HG03108 (cell line): ENCODE results near the gene GET3.
"Not testable (repeated sequence)": the region's sequence is repeated elsewhere in the genome, so short reads cannot be mapped to it uniquely, and the experiment has no call there.

Source experiments
- ATAC-seq: cut with Tn5 transposase; IDR thresholded peaks from one replicate; pipeline ENCODE4 v1.9.1; 2021; ENCODE audit warnings: moderate library complexity; ENCODE audit not compliant: unreplicated experiment

GET3 gene

DNA sequence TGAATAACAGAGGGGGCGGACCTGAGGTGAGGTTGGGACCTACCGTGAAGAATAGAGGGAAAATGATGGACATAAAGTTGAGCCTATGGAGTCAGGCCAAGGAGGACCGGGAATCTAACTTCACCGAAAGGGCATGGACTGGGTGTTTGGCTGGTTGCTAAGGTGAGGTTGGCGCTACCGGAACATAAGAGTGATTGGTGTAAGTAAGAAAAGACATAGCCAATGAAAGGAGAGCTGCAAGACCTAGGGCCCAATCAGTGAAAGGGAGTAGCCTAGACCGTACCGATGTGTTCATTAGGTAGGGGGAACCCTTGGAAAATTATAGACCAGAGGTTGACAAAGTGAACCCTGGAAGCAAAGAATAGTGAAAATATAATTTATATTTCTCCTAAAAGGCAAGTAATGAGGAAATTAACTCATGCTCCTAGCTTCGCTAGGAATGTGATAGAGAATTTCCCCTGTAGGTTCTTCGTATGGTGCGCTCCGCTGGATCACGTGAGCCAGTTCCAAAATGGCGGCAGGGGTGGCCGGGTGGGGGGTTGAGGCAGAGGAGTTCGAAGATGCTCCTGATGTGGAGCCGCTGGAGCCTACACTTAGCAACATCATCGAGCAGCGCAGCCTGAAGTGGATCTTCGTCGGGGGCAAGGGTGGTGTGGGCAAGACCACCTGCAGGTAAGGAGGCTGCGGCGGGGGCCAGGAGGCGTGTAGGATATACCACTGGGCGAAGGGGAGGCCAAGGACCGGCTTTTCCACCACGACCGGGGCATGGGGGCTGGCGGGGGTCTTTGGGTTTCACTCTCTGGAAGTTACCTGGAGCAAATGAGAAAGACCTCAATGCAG lies at the start of gene GET3:
Gene GET3 (plus strand): TSS at position 503 of the 840 bp plus-strand sequence. CDS start 9 bp downstream, at position 512.
- ATAC-seq = peak; percentile 71

DNA sequence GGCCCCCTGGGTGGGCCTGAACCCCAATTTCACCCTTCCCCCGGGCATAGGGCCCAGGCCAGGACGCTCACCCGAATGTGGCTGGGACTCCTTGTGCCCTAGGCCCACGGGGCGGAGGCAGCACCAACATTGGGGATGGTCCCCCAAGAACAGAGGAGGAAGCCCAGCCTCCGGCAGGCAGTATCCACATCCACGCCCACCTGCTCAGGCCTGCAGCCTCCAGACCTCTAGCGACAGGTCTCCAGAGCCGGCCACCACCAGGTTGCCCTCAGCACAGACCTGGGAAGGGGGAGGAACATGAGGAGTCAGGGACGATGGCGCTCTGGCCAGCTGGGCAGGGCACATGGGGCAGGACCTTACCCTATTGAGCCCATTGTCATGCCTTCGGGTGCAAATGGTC lies 48.3 kb upstream of the GET3 start:
- ATAC-seq = no peak

DNA sequence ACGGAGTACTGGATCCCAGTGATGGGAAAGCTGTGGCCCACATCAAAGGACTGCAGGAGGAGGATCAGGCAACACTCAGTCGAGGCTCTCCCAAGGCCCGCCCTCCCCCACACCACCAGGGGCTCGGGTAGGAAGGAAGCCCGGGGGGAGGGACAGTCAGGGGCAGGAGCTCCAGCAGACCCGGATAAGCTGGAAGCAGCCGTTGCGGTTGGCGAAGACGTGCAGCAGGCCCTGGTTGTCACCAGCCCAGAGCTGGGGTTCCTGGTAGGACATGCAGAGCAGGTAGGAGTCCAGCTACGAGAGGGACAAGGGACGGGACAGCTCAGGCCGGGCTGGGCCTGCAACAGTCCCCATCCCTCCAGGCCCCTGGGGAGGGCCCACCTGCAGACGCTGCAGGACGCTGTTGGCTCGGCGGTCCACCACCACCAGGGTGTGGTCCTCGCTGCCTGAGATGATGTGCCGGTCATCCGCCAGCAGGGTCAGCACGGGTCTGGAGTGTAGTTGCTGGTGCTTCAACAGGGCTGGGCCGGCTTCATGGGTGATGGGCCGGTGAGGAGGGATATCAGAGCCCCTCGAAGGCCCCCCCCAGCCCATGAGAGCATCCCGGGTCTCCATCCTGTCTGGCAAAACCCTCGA lies 47.6 kb upstream of the GET3 start:
- no peak for ATAC-seq

DNA sequence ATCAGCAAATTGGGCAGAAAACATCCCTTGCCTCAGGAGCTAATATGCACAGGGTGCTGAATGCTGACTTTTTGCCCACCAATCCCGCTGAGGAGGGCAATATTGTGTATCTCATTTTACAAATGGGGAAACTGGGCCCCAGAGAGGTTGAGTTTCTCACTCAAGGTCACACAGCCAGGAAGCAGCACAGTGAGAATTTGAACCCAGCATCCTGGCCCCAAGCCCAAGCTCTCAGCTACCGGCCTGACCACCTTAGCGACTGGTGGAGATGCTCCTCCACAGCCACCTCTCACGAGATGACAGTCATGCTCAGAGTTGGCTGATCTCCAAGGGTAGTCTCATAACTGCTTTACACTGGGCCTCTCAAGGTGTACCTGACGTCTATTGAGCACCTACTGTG lies 44.3 kb upstream of the GET3 start:
- no peak for ATAC-seq

DNA sequence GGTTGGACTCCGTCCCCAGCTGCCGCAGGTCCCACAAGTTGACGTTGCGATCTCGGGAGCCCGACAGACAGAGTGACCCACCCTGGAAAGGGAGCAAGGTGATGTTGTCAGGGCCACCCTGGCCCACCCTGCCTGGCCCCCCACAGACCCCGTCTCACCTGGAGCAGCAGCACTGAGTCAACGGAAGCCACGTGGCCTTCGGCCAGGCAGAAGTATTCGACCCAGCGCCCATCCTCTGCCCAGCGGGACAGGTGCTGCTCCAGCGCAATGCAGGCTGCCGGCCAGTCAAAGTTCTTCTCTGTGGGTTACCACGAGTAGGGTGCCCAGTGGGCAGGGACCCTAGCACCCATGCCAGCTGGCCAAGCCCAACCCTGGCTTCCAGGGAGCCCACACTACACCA lies 42.7 kb upstream of the GET3 start:
- ATAC-seq = no peak

- no peak for ATAC-seq
Measured at GRCh38 chr19:12695096-12695495, 42.2 kb upstream of the GET3 start.

DNA sequence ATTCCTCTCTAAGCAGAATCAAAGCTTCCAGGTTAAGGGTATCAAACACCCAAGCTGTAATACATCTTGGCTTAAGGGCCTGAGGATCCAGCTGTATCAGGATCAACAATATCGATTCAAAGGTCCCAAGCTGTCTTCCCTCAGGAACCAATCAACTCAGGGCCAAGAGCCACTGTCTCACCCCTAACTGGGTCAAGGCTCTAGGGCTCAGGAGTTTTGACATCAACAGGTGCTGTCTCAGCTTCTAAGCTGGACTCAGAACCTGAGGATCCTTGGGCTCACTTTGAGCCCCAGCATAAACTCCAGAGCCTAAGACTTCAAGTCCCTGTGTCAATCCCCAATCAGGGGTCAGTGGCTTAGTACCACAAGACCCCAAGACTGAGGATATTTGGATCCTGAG lies 41.8 kb upstream of the GET3 start:
- no peak for ATAC-seq

- ATAC-seq = peak; percentile 2
Measured at GRCh38 chr19:12695997-12696365, 41.3 kb upstream of the GET3 start.

DNA sequence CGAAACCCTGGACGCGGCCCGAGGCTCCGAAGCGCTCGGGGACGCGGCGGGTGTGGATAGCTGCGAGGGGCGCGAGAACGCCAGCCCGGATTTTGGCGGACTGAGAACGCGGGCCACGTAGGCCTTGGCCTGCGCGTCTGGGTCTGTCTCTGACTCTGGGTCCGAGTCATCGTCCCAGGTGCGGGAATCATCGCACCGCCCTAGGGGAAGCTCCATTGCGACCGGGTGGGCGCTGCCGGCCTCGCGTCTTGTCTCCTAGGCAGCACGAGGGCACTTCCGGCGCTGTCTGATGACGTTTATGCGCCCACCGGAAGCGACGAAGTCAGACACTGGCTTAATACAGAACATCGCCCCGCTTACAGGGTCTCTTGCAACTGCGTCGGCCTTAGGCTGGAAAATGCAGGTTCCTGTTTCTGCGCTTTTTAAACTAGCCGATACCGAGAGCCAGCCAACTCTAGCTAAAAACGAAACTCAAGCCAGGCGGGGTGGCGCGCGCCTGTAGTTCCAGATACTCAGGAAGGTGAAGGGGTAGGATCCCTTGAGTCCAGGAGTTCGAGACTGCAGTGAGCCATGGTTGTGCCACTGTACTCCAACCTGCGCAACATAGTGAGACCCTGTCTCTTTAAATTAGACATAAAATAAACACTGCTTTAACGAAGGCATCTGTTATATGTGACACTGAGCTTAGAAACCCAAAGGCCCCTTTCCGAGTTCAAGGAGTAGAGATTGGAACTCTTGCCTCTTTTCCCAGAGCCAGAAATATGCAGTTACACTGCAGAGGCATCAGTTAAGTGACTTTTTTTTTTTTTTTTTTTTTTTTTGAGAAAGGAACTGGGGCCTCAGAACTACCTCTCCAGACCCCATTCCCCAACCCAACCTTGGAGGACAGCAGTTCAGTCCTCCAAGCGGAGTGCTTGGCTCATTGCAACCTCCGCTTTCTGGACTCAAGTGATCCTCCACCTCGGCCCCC lies 40.6 kb upstream of the GET3 start, which contains the start of gene FBXW9:
Gene FBXW9 (minus strand): TSS at position 266 of the 970 bp plus-strand sequence. CDS start 50 bp downstream, at position 216.
- peak; percentile 65 for ATAC-seq

DNA sequence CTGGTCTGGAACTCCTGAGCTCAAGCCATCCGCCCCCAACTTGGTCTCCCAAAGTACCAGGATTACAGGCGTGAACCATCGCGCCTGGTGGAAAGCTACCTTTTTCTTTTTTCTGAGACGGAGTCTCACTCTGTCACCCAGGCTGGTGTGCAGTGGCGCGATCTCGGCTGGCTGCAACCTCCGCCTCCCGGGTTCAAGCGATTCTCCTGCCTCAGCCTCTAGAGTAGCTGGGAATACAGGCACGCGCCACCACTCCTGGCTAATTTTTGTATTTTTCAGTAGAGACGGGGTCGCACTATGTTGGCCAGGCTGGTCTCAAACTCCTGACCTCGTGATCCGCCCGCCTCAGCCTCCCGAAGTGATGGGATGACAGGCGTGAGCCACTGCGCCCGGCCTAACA lies 39.9 kb upstream of the GET3 start:
- ATAC-seq = not testable (repeated sequence)

DNA sequence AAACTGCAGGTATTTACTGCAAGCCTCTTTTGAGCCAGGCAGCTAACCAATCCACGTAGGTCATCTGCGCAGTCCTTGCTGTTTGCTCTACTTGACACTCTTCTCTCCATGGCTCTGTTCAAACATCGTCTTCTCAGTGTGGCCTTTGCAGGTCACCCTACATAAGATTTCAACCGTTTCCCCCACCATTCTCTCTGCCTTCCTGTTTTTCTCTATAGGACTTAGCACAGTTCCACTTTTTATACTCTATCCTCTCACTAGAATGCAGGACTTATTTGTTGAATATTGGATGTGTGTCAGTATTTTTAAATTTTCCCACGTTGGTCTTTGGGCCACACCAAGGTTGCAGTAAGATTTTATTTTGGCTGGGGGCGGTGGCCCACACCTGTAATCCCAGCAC lies 39.2 kb upstream of the GET3 start:
- no peak for ATAC-seq

DNA sequence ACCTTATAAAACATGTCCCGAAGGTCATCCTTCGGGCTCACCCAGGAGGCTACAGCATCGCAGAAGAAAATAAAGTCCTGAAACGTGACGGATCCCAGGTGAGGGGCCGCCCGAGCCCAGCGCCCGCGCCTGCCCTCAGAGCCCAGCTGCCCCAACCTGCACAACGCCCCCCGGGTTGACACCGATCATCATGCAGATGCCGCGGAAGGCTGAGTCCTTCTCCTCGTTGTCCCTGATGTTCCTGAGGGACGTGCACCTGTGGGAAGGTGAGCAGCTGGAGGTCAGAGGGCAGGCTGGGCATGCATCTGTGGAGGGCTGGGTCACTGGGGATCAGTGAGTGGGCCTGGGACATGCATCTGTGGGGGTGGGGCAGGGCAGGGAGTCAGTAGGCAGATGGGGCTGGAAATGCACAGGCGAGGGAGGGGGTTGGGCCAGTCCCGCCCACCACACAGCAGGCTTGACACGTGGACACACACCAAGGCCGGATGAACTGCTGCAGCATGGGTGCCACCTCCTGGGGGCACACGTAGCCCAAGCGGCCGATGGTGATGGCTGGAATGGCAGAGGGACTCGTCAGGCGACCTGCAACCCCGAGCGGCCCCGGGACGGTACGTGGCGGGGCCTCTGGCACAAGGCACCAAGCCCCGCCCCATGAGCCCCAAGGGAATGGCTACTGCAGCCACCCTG lies 35.6 kb upstream of the GET3 start:
- no peak for ATAC-seq

GRCh38 chr19:12703046-12703445 lies 34.3 kb upstream of the GET3 start:
- no peak for ATAC-seq

DNA sequence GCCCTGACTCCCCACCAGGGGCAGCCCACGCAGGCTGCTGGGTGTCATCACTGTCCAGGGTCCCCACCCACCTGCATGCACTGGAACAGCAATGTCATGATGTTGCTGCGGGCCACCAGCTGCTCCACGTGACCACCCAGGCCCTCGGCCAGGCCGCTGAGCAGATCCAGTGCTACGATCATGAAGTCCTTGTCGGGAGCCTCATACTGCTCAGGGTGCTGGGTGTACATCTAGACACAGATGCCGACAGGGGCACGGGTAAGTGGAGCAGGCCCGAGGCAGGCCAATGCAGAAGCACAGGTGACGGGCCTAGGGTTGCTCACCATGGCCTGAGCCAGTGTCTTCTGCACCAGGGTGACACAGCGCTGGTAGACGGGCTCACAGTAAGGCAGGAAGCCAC lies 32.1 kb upstream of the GET3 start:
- ATAC-seq = no peak

DNA sequence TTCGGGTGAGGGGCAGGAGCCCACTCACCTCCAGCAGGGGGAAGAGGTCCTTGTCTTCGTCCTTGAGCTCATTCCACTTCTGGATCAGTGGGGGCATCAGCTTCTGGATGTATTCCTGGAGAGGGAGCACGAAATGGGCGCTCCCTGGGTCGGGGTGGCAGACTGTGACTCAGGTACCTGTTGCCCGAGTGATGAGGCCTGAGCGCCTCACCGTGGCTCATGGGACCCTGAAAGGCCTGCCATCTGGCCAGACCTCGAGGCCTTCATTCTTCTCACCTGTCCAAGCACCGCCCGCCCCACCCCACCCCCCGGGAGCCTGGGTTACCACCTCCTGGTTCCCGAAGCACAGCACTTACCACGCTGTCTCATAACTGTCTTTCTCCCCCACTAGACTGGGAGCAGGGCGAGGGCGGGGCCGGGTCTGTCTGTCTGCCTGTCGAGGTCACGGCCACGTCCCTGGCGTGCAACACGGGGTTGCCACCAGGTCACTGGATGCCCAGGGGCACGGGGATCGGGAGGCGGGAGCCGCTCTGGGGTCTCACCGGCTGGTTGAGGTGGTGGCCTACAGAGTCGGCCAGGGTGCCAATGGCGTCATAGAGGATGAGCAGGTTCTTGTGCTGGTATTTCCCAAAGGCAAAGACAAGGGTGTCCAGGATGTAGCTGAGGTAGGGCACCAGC lies 31.5 kb upstream of the GET3 start:
- no peak for ATAC-seq

DNA sequence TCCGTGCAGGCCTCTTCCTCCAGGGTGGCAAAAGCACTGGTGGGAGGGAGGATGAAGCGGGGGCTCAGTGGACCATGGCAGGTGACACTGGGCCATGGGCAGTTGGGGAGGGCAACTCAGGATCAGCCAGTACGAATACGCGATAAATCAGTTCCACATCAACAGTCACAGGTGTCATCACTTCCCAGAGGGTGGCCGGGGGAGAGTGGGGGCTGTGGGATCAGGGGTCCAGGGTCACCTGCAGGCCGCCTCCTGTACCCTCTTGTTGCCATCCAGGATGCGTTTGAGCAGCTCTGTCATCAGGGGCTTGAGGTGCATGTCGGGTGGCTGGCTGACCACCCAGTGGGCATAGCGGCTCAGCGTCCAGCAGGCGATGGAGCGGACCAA lies 31.0 kb upstream of the GET3 start:
- ATAC-seq = no peak

- ATAC-seq = no peak
Measured at GRCh38 chr19:12708641-12709040, 28.7 kb upstream of the GET3 start.

GRCh38 chr19:12711187-12711586 lies 26.1 kb upstream of the GET3 start:
- no peak for ATAC-seq

DNA sequence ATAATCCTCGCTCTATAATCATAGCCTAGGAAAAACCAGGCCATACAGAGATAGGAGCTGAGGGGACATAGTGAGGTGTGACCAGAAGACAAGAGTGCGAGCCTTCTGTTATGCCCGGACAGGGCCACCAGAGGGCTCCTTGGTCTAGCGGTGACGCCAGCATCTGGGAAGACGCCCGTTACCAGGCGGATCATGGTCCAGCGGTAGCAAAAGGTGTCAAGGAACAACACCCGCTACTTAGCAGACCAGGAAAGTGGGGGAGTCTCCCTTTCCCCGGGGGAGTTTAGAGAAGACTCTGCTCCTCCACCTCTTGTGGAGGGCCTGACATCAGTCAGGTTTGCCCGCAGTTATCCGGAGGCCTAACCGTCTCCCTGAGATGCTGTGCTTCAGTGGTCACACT lies 25.2 kb upstream of the GET3 start:
- ATAC-seq = not testable (repeated sequence)

DNA sequence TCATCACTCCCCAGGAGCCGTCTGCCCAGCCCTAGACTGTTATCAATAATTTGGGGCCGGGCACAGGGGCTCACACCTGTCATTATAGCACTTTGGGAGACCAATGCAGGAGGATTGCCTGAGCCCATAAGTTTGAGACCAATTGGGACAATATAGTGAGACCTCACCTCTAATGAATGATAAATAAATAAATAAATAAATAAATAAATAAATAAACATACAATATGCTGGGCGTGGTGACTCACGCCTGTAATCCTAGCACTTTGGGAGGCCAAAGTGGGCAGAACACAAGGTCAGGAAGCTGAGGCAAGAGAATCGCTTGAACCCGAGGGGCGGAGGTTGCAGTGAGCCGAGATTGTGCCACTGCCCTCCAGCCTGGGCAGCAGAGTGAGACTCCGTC lies 24.0 kb upstream of the GET3 start:
- ATAC-seq = not testable (repeated sequence)
